IMR-90 (cell line): ENCODE measurements around the gene PCDH1. TPM values are rescaled to one million over a fixed set of nuclear protein-coding genes. Genes with fewer than 3 reads are reported as not detected.

ENCODE experiments used
- ATAC-seq: fragments of 200-7000 bp; cut with Tn5 transposase; 2 replicates; pipeline ENCODE4 v1.9.1; 2020; ENCODE audit warnings: low read depth, mild to moderate bottlenecking, moderate library complexity
- BruUV-seq: library from RNA; stranded (reverse); fragments of 400-500 nt; replicated peaks from 2 replicates; lab custom pipeline; 2021; lab: Mats Ljungman, UMichigan
- CTCF ChIA-PET: fragments of 300-600 bp; formaldehyde crosslinking; extraction: SDS; loops from one replicate; lab custom pipeline; 2021; ENCODE audit warnings: antibody characterized with exemption; lab: Yijun Ruan, JAX
- POLR2A ChIA-PET: fragments of 300-600 bp; sonication (Branson Sonifier 250); formaldehyde crosslinking; loops from one replicate; lab custom pipeline; 2022; ENCODE audit warnings: antibody characterized with exemption; ENCODE audit not compliant: unreplicated experiment; lab: Charles Lee
- DNase-seq: peaks from one replicate; pipeline ENCODE4 v3.0.0; 2013
- H2AFZ ChIP-seq: replicated peaks from 2 replicates; pipeline ENCODE3; 2013; ENCODE audit warnings: low read length, mild to moderate bottlenecking; ENCODE audit not compliant: poor library complexity
- H2AK5ac ChIP-seq: 2 replicates; pipeline ENCODE4 v1.6.1; 2013; ENCODE audit warnings: low read depth, low read length, inconsistent platforms
- H2AK9ac ChIP-seq: replicated peaks from 2 replicates; pipeline ENCODE3; 2013; ENCODE audit warnings: mild to moderate bottlenecking, low read depth, low read length, moderate library complexity; ENCODE audit not compliant: poor library complexity
- H2BK120ac ChIP-seq: 2 replicates; pipeline ENCODE4 v1.6.1; 2013; ENCODE audit warnings: low read depth, low read length, inconsistent platforms
- H2BK15ac ChIP-seq: 3 replicates; pipeline ENCODE4 v1.6.1; 2013; ENCODE audit warnings: low read depth, low read length, inconsistent platforms
- H2BK20ac ChIP-seq: 2 replicates; pipeline ENCODE4 v1.6.1; 2013; ENCODE audit warnings: low read depth, mild to moderate bottlenecking, inconsistent platforms, low read length, moderate library complexity
- H2BK5ac ChIP-seq: 2 replicates; pipeline ENCODE4 v1.6.1; 2013; ENCODE audit warnings: mild to moderate bottlenecking, low read depth, low read length, inconsistent platforms; ENCODE audit not compliant: poor library complexity, severe bottlenecking
- H3K14ac ChIP-seq: replicated peaks from 2 replicates; pipeline ENCODE4 v1.6.1; 2013; ENCODE audit warnings: low read depth, low read length, inconsistent platforms
- H3K18ac ChIP-seq: 2 replicates; pipeline ENCODE4 v1.6.1; 2013; ENCODE audit warnings: low read depth, low read length, control low read depth
- H3K23ac ChIP-seq: 2 replicates; pipeline ENCODE4 v1.6.1; 2013; ENCODE audit warnings: low read depth, low read length, inconsistent platforms
- H3K27ac ChIP-seq: 2 replicates; pipeline ENCODE4 v1.5.1; 2013; ENCODE audit warnings: mild to moderate bottlenecking, control low read depth, low read length; ENCODE audit not compliant: insufficient read depth
- H3K27me3 ChIP-seq: 2 replicates; pipeline ENCODE4 v1.6.1; 2013; ENCODE audit warnings: low read length; ENCODE audit not compliant: control insufficient read depth, insufficient read depth
- H3K36me3 ChIP-seq: 2 replicates; pipeline ENCODE4 v1.6.1; 2013; ENCODE audit warnings: low read length, mixed read lengths; ENCODE audit not compliant: control insufficient read depth, insufficient read depth
- H3K4ac ChIP-seq: 2 replicates; pipeline ENCODE4 v1.6.1; 2013; ENCODE audit warnings: low read depth, low read length, inconsistent platforms
- H3K4me1 ChIP-seq: 2 replicates; pipeline ENCODE4 v1.6.1; 2013; ENCODE audit warnings: low read length, mixed read lengths; ENCODE audit not compliant: control insufficient read depth, insufficient read depth
- H3K4me2 ChIP-seq: 2 replicates; pipeline ENCODE4 v1.6.1; 2013; ENCODE audit warnings: low read depth, mild to moderate bottlenecking, control low read depth, low read length, moderate library complexity
- H3K4me3 ChIP-seq: 2 replicates; pipeline ENCODE4 v1.5.1; 2013; ENCODE audit warnings: low read depth, mild to moderate bottlenecking, control low read depth, low read length, moderate library complexity; ENCODE audit not compliant: insufficient read depth
- H3K56ac ChIP-seq: 2 replicates; pipeline ENCODE4 v1.6.1; 2013; ENCODE audit warnings: low read length, inconsistent platforms; ENCODE audit not compliant: insufficient read depth; ENCODE audit errors: extremely low read depth
- H3K79me1 ChIP-seq, 2 experiments: 2 replicates each; pipeline ENCODE4 v1.6.1; 2013; ENCODE audit warnings: low read length in 2 of 2, inconsistent platforms in 1 of 2, low read depth in 1 of 2
- H3K9ac ChIP-seq: 2 replicates; pipeline ENCODE4 v1.6.1; 2013; ENCODE audit warnings: low read depth, low read length, control low read depth
- H3K9me1 ChIP-seq: 2 replicates; pipeline ENCODE4 v1.6.1; 2013; ENCODE audit warnings: low read length, inconsistent platforms; ENCODE audit not compliant: insufficient read depth
- H3K9me3 ChIP-seq: 2 replicates; pipeline ENCODE4 v1.6.1; 2013; ENCODE audit warnings: low read length; ENCODE audit not compliant: control insufficient read depth, insufficient read depth
- H4K20me1 ChIP-seq: 2 replicates; pipeline ENCODE4 v1.6.1; 2013; ENCODE audit warnings: low read length, inconsistent platforms; ENCODE audit not compliant: insufficient read depth
- H4K5ac ChIP-seq: 2 replicates; pipeline ENCODE4 v1.6.1; 2013; ENCODE audit warnings: mild to moderate bottlenecking, low read depth, low read length, control low read depth
- H4K8ac ChIP-seq, 2 experiments: 2 replicates each; pipeline ENCODE4 v1.6.1; 2013; ENCODE audit warnings: low read depth in 2 of 2, low read length in 2 of 2, control low read depth in 1 of 2, inconsistent platforms in 1 of 2
- H4K91ac ChIP-seq: 2 replicates; pipeline ENCODE4 v1.6.1; 2013; ENCODE audit warnings: low read depth, low read length, inconsistent platforms; ENCODE audit not compliant: insufficient read depth
- BHLHE40 ChIP-seq: fragments of 150-350 bp; IDR thresholded peaks from 2 replicates; pipeline ENCODE4 v1.6.1; 2016; ENCODE audit warnings: mild to moderate bottlenecking, low read depth, low read length
- CEBPB ChIP-seq: IDR thresholded peaks from 2 replicates; pipeline ENCODE4 v1.6.1; 2012; ENCODE audit warnings: low read depth, low read length, improper control_type of control experiment
- CHD1 ChIP-seq: IDR thresholded peaks from 2 replicates; pipeline ENCODE4 v1.6.1; 2012; ENCODE audit warnings: low read depth, low read length, improper control_type of control experiment
- ELK1 ChIP-seq: fragments of 150-350 bp; IDR thresholded peaks from 2 replicates; pipeline ENCODE4 v1.6.1; 2016; ENCODE audit warnings: low read depth, mild to moderate bottlenecking, low read length, moderate library complexity, borderline replicate concordance
- FOS ChIP-seq: fragments of 150-350 bp; IDR thresholded peaks from 2 replicates; pipeline ENCODE4 v1.6.1; 2016; ENCODE audit warnings: low read depth, low read length
- MAFK ChIP-seq: IDR thresholded peaks from 2 replicates; pipeline ENCODE4 v1.6.1; 2012; ENCODE audit warnings: low read depth, low read length, improper control_type of control experiment
- MAZ ChIP-seq: IDR thresholded peaks from 2 replicates; pipeline ENCODE4 v1.6.1; 2012; ENCODE audit warnings: low read depth, mild to moderate bottlenecking, low read length, improper control_type of control experiment, moderate library complexity, borderline replicate concordance
- MXI1 ChIP-seq: IDR thresholded peaks from 2 replicates; pipeline ENCODE4 v1.6.1; 2012; ENCODE audit warnings: low read depth, mild to moderate bottlenecking, low read length, moderate library complexity, borderline replicate concordance
- NFE2L2 ChIP-seq: fragments of 150-350 bp; IDR thresholded peaks from 2 replicates; pipeline ENCODE4 v1.6.1; 2016; ENCODE audit warnings: low read depth, mild to moderate bottlenecking, low read length
- POLR2A ChIP-seq: IDR thresholded peaks from 2 replicates; pipeline ENCODE4 v1.6.1; 2012; ENCODE audit warnings: mild to moderate bottlenecking, low read depth, low read length
- RAD21 ChIP-seq: IDR thresholded peaks from 2 replicates; pipeline ENCODE4 v1.6.1; 2012; ENCODE audit warnings: low read length, improper control_type of control experiment
- RCOR1 ChIP-seq: IDR thresholded peaks from 2 replicates; pipeline ENCODE4 v1.6.1; 2012; ENCODE audit warnings: mild to moderate bottlenecking, low read length, improper control_type of control experiment; ENCODE audit not compliant: insufficient replicate concordance
- RFX5 ChIP-seq: IDR thresholded peaks from 2 replicates; pipeline ENCODE4 v1.8.0; 2012; ENCODE audit warnings: low read depth, mild to moderate bottlenecking, low read length, moderate library complexity
- SMC3 ChIP-seq: fragments of 150-350 bp; IDR thresholded peaks from 2 replicates; pipeline ENCODE4 v1.6.1; 2016; ENCODE audit warnings: low read depth, mild to moderate bottlenecking, antibody characterized with exemption, low read length, moderate library complexity
- WGBS, 2 experiments: methylation state at CpG; one replicate each; pipeline versions ENCODE4 v1.1.5 to v1.1.7; 2013; ENCODE audit warnings: missing lambda C conversion rate in 2 of 2; ENCODE audit not compliant: insufficient read length in 1 of 2; ENCODE audit errors: extremely low coverage in 2 of 2; 5-methylcytosine and 5-hydroxymethylcytosine counted together
- dilution Hi-C: fragments of 300-500 bp; cut with HindIII; formaldehyde crosslinking; loops from one replicate; pipeline ENCODE4 v1.14.3; 2018; ENCODE audit warnings: low sequenced_read_pairs; ENCODE audit not compliant: unreplicated experiment
- in situ Hi-C: fragments of 300-500 bp; cut with MboI; formaldehyde crosslinking; loops from 3 replicates; pipeline ENCODE4 v1.14.3; 2019; ENCODE audit warnings: low sequenced_read_pairs, inconsistent platforms, mixed read lengths
- intact Hi-C: fragments of 100-400 bp; cut with micrococcal nuclease; formaldehyde crosslinking; loops from 2 replicates; pipeline ENCODE4 v1.10.0; 2022
- polyA plus RNA-seq, 3 experiments: library from polyadenylated mRNA; depleted of rRNA; stranded (reverse); fragments of >200 nt; gene quantifications; 2 replicates each; pipeline ENCODE4 v1.2.3, GENCODE V29; 2012; ENCODE audit warnings: low replicate concordance in 1 of 3
- total RNA-seq: library from RNA; depleted of rRNA; stranded (reverse); fragments of >200 nt; gene quantifications from 2 replicates; pipeline ENCODE4 v1.2.3, GENCODE V29; 2012
- TF ChIP-seq, protein P1 (sequence below): fragments of 150-350 bp; IDR thresholded peaks from 2 replicates; pipeline ENCODE4 v1.6.1; 2017; ENCODE audit warnings: mild to moderate bottlenecking, antibody characterized with exemption, low read length, low read depth
- TF ChIP-seq, protein P2 (sequence below): conservative IDR thresholded peaks from 2 replicates; pipeline ENCODE4 v1.5.1; 2012; ENCODE audit warnings: mild to moderate bottlenecking, low read depth, low read length, improper control_type of control experiment

Gene PCDH1
- total and polyA plus RNA-seq, 2 of the 4 experiments (the other 2 are of a cell fraction), result 0.74 to 0.90 TPM

GRCh38 chr5:141903261-141903660, 25.1 kb upstream of the PCDH1 start:
- H3K56ac ChIP-seq, result no peak overlapping the region
- H3K36me3 ChIP-seq, result no peaks in the 10 kb centered on the region
- H2BK120ac ChIP-seq, result no peak overlapping the region
- ChIA-PET CTCF (interaction anchor here (0.6 to 1.7 kb wide), 3 partner anchors 211 to 417 kb away, joined by 3 to 4 read pairs (median 3); no protein-coding TSS in a partner anchor), POLR2A (no interaction called here)
- no peaks in the 10 kb centered on the region for H3K9me3 ChIP-seq
- H3K79me1 ChIP-seq, result no peaks in the 10 kb centered on the region
- H2BK20ac ChIP-seq, result no peak overlapping the region
- ATAC-seq (no peak), DNase-seq (no peak)
- no peak overlapping the region for H3K27ac ChIP-seq
- no peak overlapping the region for H3K9ac ChIP-seq
- in situ Hi-C loops, result no loop called here
- H3K9me1 ChIP-seq, result no peaks in the 10 kb centered on the region
- no peak overlapping the region for H4K91ac ChIP-seq
- dilution Hi-C loops, result no loop called here
- H3K27me3 ChIP-seq, result peaks cover 29% of the 10 kb centered on the region
- no peak overlapping the region for H2AFZ ChIP-seq
- no peak overlapping the region for H3K4me3 ChIP-seq
- intact Hi-C loops, result no loop called here
- WGBS, 2 experiments, result 20% methylated on average over 1 of the region's 4 CpGs; no CpG with 5 or more reads in 1 of the 2 experiments
- no peaks in the 10 kb centered on the region for H3K4me1 ChIP-seq
- no peak overlapping the region for H2AK5ac ChIP-seq
- H2AK9ac ChIP-seq, result no peak overlapping the region
- H4K5ac ChIP-seq, result no peak overlapping the region
- no peak overlapping the region for H3K23ac ChIP-seq
- H3K18ac ChIP-seq, result no peak overlapping the region
- H3K4ac ChIP-seq, result no peak overlapping the region
- H3K14ac ChIP-seq, result no peak overlapping the region
- no peak overlapping the region for H2BK15ac ChIP-seq
- H3K4me2 ChIP-seq, result no peak overlapping the region
- no peak overlapping the region for H2BK5ac ChIP-seq
- H4K8ac ChIP-seq, result no peak overlapping the region
- TF ChIP-seq CEBPB (no peak), POLR2A (no peak), MAZ (no peak), ELK1 (no peak), SMC3 (no peak), FOS (no peak), CHD1 (no peak), MXI1 (no peak), NFE2L2 (no peak), RAD21 (no peak), RCOR1 (no peak), MAFK (no peak), BHLHE40 (no peak), RFX5 (no peak)
- TF ChIP-seq, protein P1, sequence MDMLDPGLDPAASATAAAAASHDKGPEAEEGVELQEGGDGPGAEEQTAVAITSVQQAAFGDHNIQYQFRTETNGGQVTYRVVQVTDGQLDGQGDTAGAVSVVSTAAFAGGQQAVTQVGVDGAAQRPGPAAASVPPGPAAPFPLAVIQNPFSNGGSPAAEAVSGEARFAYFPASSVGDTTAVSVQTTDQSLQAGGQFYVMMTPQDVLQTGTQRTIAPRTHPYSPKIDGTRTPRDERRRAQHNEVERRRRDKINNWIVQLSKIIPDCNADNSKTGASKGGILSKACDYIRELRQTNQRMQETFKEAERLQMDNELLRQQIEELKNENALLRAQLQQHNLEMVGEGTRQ, result no peak
- TF ChIP-seq, protein P2, sequence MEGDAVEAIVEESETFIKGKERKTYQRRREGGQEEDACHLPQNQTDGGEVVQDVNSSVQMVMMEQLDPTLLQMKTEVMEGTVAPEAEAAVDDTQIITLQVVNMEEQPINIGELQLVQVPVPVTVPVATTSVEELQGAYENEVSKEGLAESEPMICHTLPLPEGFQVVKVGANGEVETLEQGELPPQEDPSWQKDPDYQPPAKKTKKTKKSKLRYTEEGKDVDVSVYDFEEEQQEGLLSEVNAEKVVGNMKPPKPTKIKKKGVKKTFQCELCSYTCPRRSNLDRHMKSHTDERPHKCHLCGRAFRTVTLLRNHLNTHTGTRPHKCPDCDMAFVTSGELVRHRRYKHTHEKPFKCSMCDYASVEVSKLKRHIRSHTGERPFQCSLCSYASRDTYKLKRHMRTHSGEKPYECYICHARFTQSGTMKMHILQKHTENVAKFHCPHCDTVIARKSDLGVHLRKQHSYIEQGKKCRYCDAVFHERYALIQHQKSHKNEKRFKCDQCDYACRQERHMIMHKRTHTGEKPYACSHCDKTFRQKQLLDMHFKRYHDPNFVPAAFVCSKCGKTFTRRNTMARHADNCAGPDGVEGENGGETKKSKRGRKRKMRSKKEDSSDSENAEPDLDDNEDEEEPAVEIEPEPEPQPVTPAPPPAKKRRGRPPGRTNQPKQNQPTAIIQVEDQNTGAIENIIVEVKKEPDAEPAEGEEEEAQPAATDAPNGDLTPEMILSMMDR, result no peak
- no peaks in the 10 kb centered on the region for H4K20me1 ChIP-seq
- no TSS peak for BruUV-seq
